AG04449 (cell line): ENCODE data around the gene PCDHGA5.
"Not testable (repeated sequence)": the region's sequence is repeated elsewhere in the genome, so short reads cannot be mapped to it uniquely, and the experiment has no call there.

Source experiments
- CTCF ChIA-PET: fragments of 350-600 bp; formaldehyde crosslinking; extraction: SDS; loops from one replicate; lab custom pipeline; 2021; ENCODE audit warnings: antibody characterized with exemption; lab: Yijun Ruan, JAX
- POLR2A ChIA-PET: fragments of 400-600, 350-600 bp; formaldehyde crosslinking; extraction: SDS; loops from one replicate; lab custom pipeline; 2020; ENCODE audit warnings: antibody characterized with exemption, inconsistent platforms; lab: Yijun Ruan, JAX
- DNase-seq: peaks from one replicate; pipeline ENCODE4 v3.0.0-alpha.2; 2010; ENCODE audit warnings: low read depth, low spot score
- H3K4me3 ChIP-seq: 2 replicates; pipeline ENCODE4 v1.5.1; 2011; ENCODE audit warnings: low read depth, mild to moderate bottlenecking, control low read depth, low read length
- CTCF ChIP-seq: IDR thresholded peaks from one replicate; pipeline ENCODE4 v1.5.1; 2011; ENCODE audit warnings: mild to moderate bottlenecking, moderate library complexity, low read length, control low read depth, inconsistent platforms; ENCODE audit not compliant: insufficient read depth; ENCODE audit errors: missing control alignments

The PCDHGA5 gene

GRCh38 chr5:141393267-141393666 is 29.3 kb downstream of the PCDHGA5 start:
- POLR2A ChIA-PET: no interaction called here
- no peak for TF ChIP-seq CTCF
- H3K4me3 ChIP-seq: no peak overlapping the region
- CTCF ChIA-PET: interaction anchor here (1.0 to 8.4 kb wide), 6 partner anchors 12 to 173 kb away, joined by 3 to 77 read pairs (median 10); partner anchors contain the start of genes PCDHGA10 and PCDHGA6
- no peak for DNase-seq

DNA sequence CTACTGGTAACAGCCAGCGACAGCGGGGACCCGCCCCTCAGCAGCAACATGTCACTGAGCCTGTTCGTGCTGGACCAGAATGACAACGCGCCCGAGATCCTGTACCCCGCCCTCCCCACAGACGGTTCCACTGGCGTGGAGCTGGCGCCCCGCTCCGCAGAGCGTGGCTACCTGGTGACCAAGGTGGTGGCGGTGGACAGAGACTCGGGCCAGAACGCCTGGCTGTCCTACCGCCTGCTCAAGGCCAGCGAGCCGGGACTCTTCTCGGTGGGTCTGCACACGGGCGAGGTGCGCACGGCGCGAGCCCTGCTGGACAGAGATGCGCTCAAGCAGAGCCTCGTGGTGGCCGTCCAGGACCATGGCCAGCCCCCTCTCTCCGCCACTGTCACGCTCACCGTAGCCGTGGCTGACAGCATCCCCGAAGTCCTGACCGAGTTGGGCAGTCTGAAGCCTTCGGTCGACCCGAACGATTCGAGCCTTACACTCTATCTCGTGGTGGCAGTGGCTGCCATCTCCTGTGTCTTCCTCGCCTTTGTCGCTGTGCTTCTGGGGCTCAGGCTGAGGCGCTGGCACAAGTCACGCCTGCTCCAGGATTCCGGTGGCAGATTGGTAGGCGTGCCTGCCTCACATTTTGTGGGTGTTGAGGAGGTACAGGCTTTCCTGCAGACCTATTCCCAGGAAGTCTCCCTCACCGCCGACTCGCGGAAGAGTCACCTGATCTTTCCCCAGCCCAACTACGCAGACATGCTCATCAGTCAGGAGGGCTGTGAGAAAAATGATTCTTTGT is 30.6 kb downstream of the PCDHGA5 start:
- DNase-seq, POLR2A ChIA-PET, H3K4me3 ChIP-seq: not testable (repeated sequence)
- CTCF ChIA-PET: interaction anchor here (0.9 to 4.6 kb wide), 8 partner anchors 12 to 172 kb away, joined by 3 to 50 read pairs (median 10); partner anchors contain the start of genes PCDHGA10, PCDHGA12, PCDHGA6 and PCDHGB6

DNA sequence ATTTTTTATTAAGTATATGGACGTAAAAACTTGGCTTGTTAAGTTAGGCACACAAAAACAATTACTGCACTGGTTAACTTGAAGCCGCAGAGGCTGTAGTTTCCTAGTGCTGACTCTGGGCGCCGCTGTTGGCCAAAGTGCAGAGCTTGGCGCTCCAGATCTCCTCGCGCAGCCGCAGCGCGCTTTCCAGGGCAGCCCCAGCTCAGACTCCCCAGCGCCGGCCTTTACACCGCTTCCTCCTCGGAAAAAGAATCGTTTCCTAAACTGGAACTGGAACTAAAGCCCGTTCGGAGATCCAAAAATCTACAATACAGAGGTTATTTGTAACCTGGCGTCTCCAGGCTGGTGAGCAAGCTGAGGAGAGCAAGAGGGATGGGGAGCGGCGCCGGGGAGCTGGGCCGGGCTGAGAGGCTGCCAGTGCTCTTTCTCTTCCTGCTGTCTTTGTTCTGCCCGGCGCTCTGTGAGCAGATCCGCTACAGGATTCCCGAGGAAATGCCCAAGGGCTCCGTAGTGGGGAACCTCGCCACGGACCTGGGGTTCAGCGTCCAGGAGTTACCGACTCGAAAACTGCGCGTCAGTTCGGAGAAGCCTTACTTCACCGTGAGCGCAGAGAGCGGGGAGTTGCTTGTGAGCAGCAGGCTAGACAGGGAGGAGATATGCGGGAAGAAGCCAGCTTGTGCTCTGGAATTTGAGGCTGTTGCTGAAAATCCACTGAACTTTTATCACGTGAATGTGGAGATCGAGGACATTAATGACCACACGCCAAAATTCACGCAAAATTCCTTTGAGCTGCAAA is 34.0 kb downstream of the PCDHGA5 start, which contains the start of gene PCDHGB5:
TSS of gene PCDHGB5 (plus strand) at position 192 of the 796 bp plus-strand sequence. CDS start at position 373, 181 bp downstream.
- CTCF ChIA-PET: interaction anchor here (0.7 to 4.6 kb wide), 23 partner anchors 9 to 174 kb away, joined by 3 to 50 read pairs (median 9); partner anchors contain the start of genes PCDHGA10, PCDHGA11, PCDHGA12 and PCDHGA6
- TF ChIP-seq CTCF: peak; percentile 50
- not testable (repeated sequence) for DNase-seq
- POLR2A ChIA-PET: interaction anchor here (1.4 kb wide), 1 partner anchor 166 kb away, joined by 3 read pairs; no protein-coding TSS in a partner anchor
- H3K4me3 ChIP-seq: peak within 1 kb of the TSS; percentile 47

DNA sequence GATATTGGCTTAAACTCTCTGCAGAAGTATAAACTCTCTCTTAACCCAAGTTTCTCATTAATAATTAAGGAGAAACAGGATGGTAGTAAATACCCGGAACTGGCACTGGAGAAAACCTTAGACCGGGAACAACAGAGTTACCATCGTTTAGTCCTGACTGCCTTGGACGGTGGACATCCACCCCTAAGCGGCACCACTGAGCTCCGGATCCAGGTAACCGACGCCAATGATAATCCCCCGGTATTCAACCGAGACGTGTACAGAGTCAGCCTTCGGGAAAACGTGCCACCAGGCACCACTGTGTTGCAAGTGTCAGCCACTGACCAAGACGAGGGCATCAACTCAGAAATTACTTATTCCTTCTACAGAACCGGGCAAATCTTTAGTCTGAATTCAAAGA is 34.6 kb downstream of the PCDHGA5 start:
- no peak overlapping the region for H3K4me3 ChIP-seq
- TF ChIP-seq CTCF: no peak
- CTCF ChIA-PET: interaction anchor here (1.8 to 4.6 kb wide), 11 partner anchors 8 to 165 kb away, joined by 5 to 50 read pairs (median 13); partner anchors contain the start of genes PCDHGA10, PCDHGA11, PCDHGA12 and PCDHGA6
- no peak for DNase-seq
- POLR2A ChIA-PET: no interaction called here

DNA sequence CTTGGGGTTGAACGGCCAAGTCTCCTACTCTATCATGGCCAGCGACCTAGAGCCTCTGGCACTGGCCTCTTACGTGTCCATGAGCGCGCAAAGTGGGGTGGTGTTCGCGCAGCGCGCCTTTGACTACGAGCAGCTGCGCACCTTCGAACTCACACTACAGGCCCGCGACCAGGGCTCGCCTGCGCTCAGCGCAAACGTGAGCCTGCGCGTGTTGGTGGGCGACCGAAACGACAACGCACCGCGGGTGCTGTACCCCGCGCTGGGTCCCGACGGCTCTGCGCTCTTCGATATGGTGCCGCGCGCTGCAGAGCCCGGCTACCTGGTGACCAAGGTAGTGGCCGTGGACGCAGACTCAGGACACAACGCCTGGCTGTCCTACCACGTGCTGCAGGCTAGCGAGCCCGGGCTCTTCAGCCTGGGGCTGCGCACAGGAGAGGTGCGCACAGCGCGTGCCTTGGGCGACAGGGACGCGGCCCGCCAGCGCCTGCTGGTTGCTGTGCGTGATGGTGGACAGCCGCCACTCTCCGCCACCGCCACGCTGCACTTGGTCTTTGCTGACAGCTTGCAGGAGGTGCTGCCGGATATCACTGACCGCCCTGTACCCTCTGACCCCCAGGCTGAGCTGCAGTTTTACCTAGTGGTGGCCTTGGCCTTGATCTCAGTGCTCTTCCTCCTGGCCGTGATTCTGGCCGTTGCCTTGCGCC is 35.7 kb downstream of the PCDHGA5 start:
- POLR2A ChIA-PET: no interaction called here
- TF ChIP-seq CTCF: no peak
- no peak for DNase-seq
- CTCF ChIA-PET: interaction anchor here (1.1 to 2.6 kb wide), 6 partner anchors 14 to 168 kb away, joined by 5 to 16 read pairs (median 7); partner anchors contain the start of gene PCDHGB7
- H3K4me3 ChIP-seq: peak overlapping the region; percentile 25
